Neural progenitor cell (in vitro differentiated cells): ENCODE measurements around the gene TRAPPC12. TPM values are rescaled to one million over a fixed set of nuclear protein-coding genes. Genes with fewer than 3 reads are reported as not detected.
"Not testable (repeated sequence)": the region's sequence is repeated elsewhere in the genome, so short reads cannot be mapped to it uniquely, and the experiment has no call there.

ENCODE experiments used
- DNase-seq: peaks from one replicate; pipeline ENCODE4 v3.0.0-alpha.2; 2016; ENCODE audit warnings: low spot score
- H2AFZ ChIP-seq: fragments of 200-600 bp; sonication (generic); replicated peaks from 2 replicates; pipeline ENCODE4 v1.6.1; 2016; ENCODE audit warnings: antibody characterized with exemption
- H3F3A ChIP-seq: fragments of 200-600 bp; sonication (generic); 2 replicates; pipeline ENCODE4 v1.6.1; 2016; ENCODE audit warnings: antibody characterized with exemption, low read depth
- H3K27ac ChIP-seq: fragments of 200-600 bp; sonication (generic); 2 replicates; pipeline ENCODE4 v1.5.1; 2016; ENCODE audit warnings: mild to moderate bottlenecking
- H3K27me3 ChIP-seq: fragments of 200-600 bp; sonication (generic); 2 replicates; pipeline ENCODE4 v1.6.1; 2016; ENCODE audit warnings: mild to moderate bottlenecking, moderate library complexity
- H3K36me3 ChIP-seq: fragments of 200-600 bp; sonication (generic); 2 replicates; pipeline ENCODE4 v1.5.1; 2016
- H3K4me1 ChIP-seq: fragments of 200-600 bp; sonication (generic); 2 replicates; pipeline ENCODE4 v1.6.1; 2016; ENCODE audit warnings: mixed run types
- H3K4me2 ChIP-seq: fragments of 200-600 bp; sonication (generic); 2 replicates; pipeline ENCODE4 v1.6.1; 2016
- H3K4me3 ChIP-seq: fragments of 200-600 bp; sonication (generic); 2 replicates; pipeline ENCODE4 v1.5.1; 2016
- H3K79me2 ChIP-seq: fragments of 200-600 bp; sonication (generic); 2 replicates; pipeline ENCODE4 v1.6.1; 2016; ENCODE audit warnings: low read depth
- H3K9ac ChIP-seq: fragments of 200-600 bp; sonication (generic); 2 replicates; pipeline ENCODE4 v1.6.1; 2016
- H3K9me3 ChIP-seq: fragments of 200-600 bp; sonication (generic); 2 replicates; pipeline ENCODE4 v1.5.1; 2016; ENCODE audit warnings: low read depth
- H4K20me1 ChIP-seq: fragments of 200-600 bp; sonication (generic); 2 replicates; pipeline ENCODE4 v1.6.1; 2016; ENCODE audit warnings: low read depth
- H3K27ac Mint-ChIP-seq: 3 replicates; pipeline ENCODE4 v1.8.0; 2021; ENCODE audit warnings: mixed read lengths
- H3K27me3 Mint-ChIP-seq: 2 replicates; pipeline ENCODE4 v1.8.0; 2022; ENCODE audit warnings: low read depth, mild to moderate bottlenecking, inconsistent platforms, moderate library complexity, mixed read lengths; ENCODE audit not compliant: insufficient read depth
- H3K36me3 Mint-ChIP-seq: 3 replicates; pipeline ENCODE4 v1.8.0; 2021; ENCODE audit warnings: mixed read lengths
- H3K4me1 Mint-ChIP-seq: 3 replicates; pipeline ENCODE4 v1.8.0; 2021; ENCODE audit warnings: mixed read lengths
- H3K4me3 Mint-ChIP-seq: 3 replicates; pipeline ENCODE4 v1.8.0; 2021; ENCODE audit warnings: mild to moderate bottlenecking, moderate library complexity, mixed read lengths
- H3K9me3 Mint-ChIP-seq: 3 replicates; pipeline ENCODE4 v1.8.0; 2020; ENCODE audit warnings: mixed read lengths
- EZH2 ChIP-seq: fragments of 200-600 bp; sonication (generic); IDR thresholded peaks from 2 replicates; pipeline ENCODE4 v1.6.1; 2017; ENCODE audit warnings: antibody characterized with exemption, mild to moderate bottlenecking, moderate library complexity
- EZH2phosphoT487 ChIP-seq: fragments of 200-600 bp; sonication (generic); IDR thresholded peaks from 2 replicates; pipeline ENCODE4 v1.6.1; 2017; ENCODE audit warnings: antibody characterized with exemption
- total RNA-seq: library from RNA; depleted of rRNA; stranded (reverse); fragments of >200 nt; gene quantifications from 2 replicates; pipeline ENCODE4 v1.2.3, GENCODE V29; 2015; ENCODE audit warnings: low replicate concordance
- TF ChIP-seq, protein P1 (sequence below): fragments of 200-600 bp; sonication (generic); IDR thresholded peaks from 2 replicates; pipeline ENCODE4 v1.5.1; 2017; ENCODE audit warnings: antibody characterized with exemption, mild to moderate bottlenecking

TRAPPC12 gene
- total RNA-seq, 1 donor from 2014 or later = 59.5 TPM

DNA sequence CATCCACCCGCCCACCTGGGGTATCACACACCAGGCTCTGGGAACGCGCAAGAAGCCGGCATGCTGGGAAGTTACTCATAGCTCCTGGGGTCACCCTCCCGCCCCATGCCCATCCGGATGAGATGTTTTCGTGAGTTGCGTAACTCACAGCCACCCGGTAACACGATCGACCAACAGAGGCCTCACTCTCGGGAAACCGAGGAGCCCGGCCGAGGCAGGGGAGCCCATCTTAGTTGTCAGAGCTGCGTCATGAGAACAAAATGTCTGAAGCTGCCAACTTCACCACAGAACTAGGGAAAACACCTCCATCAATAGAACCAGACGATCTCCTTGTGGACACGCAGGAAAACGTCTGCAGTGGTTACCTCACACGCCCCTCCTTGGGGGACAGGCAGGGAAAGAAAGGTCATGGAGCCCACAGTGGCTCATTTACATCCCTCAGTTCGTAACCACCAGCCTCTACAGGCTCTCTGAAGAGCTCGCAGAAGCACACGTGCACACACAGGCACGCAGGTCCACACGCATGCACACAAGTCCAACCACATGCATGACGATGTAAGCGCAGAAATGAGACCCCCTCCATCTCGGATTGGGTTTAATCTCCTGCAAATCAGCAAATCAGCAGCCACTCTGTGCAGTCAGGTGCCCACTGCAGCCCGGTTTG, 113.6 kb downstream of the TRAPPC12 start:
- Mint-ChIP-seq H3K27me3 (peaks cover 3% of the 10 kb centered on the region), H3K4me3 (no peak overlapping the region), H3K36me3 (peaks cover 10% of the 10 kb centered on the region), H3K9me3 (peaks cover 3% of the 10 kb centered on the region), H3K4me1 (peaks cover 47% of the 10 kb centered on the region), H3K27ac (no peak overlapping the region)
- no peak for DNase-seq
- Histone ChIP-seq H3K9ac (no peak overlapping the region), H3K27ac (no peak overlapping the region), H4K20me1 (no peaks in the 10 kb centered on the region), H3F3A (peaks cover 6% of the 10 kb centered on the region), H3K4me2 (no peak overlapping the region), H3K4me1 (peaks cover 9% of the 10 kb centered on the region), H3K36me3 (no peaks in the 10 kb centered on the region), H2AFZ (no peak overlapping the region), H3K27me3 (no peaks in the 10 kb centered on the region), H3K9me3 (no peaks in the 10 kb centered on the region), H3K79me2 (no peaks in the 10 kb centered on the region), H3K4me3 (no peak overlapping the region)
- TF ChIP-seq EZH2 (no peak), EZH2phosphoT487 (no peak)

DNA sequence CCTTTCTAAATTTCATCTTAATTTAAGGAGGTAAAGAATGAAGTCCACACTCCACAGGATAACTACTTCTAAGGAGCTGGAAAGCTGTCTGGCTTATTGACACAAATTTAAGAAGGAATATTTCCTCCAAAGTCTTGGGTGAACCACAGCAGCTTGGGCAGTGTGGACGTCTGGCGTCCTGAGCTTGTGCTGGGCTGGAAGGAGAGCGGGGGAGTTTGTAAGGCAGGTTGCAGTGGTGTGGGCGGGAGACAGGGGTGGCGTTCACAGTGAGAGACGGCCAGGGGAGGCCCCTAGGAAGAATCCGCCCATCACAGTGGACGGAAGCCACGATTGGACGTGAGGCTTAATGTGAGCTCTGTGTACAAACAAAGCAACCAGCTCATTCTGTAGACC, 114.1 kb downstream of the TRAPPC12 start:
- peak; percentile 57 for DNase-seq
- no peaks in the 10 kb centered on the region for H3K9me3 Mint-ChIP-seq
- H3K9me3 ChIP-seq = no peaks in the 10 kb centered on the region
- no peaks in the 10 kb centered on the region for H3K36me3 ChIP-seq
- H3K4me3 Mint-ChIP-seq = no peak overlapping the region
- H2AFZ ChIP-seq = peak overlapping the region; percentile 63
- peaks cover 3% of the 10 kb centered on the region for H3K27me3 Mint-ChIP-seq
- peaks cover 43% of the 10 kb centered on the region for H3K4me1 Mint-ChIP-seq
- H3K9ac ChIP-seq = no peak overlapping the region
- H3K36me3 Mint-ChIP-seq = peaks cover 14% of the 10 kb centered on the region
- no peak overlapping the region for H3K27ac ChIP-seq
- H3K27ac Mint-ChIP-seq = no peak overlapping the region
- no peak for TF ChIP-seq EZH2phosphoT487
- no peak for TF ChIP-seq EZH2
- H4K20me1 ChIP-seq = no peaks in the 10 kb centered on the region
- H3K4me2 ChIP-seq = no peak overlapping the region
- peaks cover 9% of the 10 kb centered on the region for H3K4me1 ChIP-seq
- no peaks in the 10 kb centered on the region for H3K79me2 ChIP-seq
- no peaks in the 10 kb centered on the region for H3K27me3 ChIP-seq
- no peak overlapping the region for H3K4me3 ChIP-seq
- H3F3A ChIP-seq = peaks cover 6% of the 10 kb centered on the region

DNA sequence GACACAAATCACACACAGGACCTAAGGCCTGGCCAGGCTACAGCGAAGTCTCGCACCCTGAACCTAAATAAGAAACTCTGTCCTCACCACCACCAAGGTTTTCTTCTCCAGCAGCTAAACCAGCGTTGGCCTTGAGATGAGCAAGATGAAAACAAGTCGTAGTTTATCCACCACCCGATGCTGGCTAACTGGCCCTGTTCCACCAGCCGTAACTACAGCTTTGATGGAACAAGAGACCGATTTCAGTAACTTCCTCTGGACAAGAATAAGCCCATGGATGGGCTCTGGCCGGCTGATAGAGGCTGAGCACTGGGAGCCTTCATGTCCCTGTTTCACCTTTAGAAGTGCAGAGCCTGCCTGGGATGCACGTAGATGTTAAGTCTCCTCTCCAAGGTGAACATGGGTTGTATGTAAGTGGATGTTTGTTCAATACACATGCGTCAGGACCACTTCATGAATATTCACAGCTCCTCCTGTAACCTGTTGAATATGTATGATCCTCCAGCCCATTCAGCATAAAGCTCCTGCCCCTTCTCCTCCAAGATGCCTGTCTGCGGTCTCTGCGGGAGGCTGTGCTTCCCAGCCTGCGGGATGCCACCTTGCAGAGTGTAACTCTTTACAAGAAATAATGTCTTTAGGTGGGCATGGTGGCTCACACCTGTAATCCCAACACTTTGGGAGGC, 115.6 kb downstream of the TRAPPC12 start:
- H3K36me3 Mint-ChIP-seq = peaks cover 16% of the 10 kb centered on the region
- no peak overlapping the region for H3K9ac ChIP-seq
- H3K79me2 ChIP-seq = no peaks in the 10 kb centered on the region
- no peak overlapping the region for H3K27ac Mint-ChIP-seq
- H3K4me2 ChIP-seq = no peak overlapping the region
- peaks cover 9% of the 10 kb centered on the region for H3K4me1 ChIP-seq
- H3K27me3 Mint-ChIP-seq = peaks cover 3% of the 10 kb centered on the region
- no peak overlapping the region for H3K4me3 ChIP-seq
- no peaks in the 10 kb centered on the region for H4K20me1 ChIP-seq
- no peaks in the 10 kb centered on the region for H3K9me3 ChIP-seq
- H3K4me1 Mint-ChIP-seq = peaks cover 29% of the 10 kb centered on the region
- no peak for DNase-seq
- peaks cover 6% of the 10 kb centered on the region for H3F3A ChIP-seq
- H3K27me3 ChIP-seq = no peaks in the 10 kb centered on the region
- no peak for TF ChIP-seq EZH2phosphoT487
- TF ChIP-seq EZH2 = no peak
- TF ChIP-seq, protein P1, sequence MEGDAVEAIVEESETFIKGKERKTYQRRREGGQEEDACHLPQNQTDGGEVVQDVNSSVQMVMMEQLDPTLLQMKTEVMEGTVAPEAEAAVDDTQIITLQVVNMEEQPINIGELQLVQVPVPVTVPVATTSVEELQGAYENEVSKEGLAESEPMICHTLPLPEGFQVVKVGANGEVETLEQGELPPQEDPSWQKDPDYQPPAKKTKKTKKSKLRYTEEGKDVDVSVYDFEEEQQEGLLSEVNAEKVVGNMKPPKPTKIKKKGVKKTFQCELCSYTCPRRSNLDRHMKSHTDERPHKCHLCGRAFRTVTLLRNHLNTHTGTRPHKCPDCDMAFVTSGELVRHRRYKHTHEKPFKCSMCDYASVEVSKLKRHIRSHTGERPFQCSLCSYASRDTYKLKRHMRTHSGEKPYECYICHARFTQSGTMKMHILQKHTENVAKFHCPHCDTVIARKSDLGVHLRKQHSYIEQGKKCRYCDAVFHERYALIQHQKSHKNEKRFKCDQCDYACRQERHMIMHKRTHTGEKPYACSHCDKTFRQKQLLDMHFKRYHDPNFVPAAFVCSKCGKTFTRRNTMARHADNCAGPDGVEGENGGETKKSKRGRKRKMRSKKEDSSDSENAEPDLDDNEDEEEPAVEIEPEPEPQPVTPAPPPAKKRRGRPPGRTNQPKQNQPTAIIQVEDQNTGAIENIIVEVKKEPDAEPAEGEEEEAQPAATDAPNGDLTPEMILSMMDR = no peak
- no peaks in the 10 kb centered on the region for H3K36me3 ChIP-seq
- H3K9me3 Mint-ChIP-seq = no peaks in the 10 kb centered on the region
- no peak overlapping the region for H3K4me3 Mint-ChIP-seq
- H2AFZ ChIP-seq = no peak overlapping the region
- no peak overlapping the region for H3K27ac ChIP-seq

DNA sequence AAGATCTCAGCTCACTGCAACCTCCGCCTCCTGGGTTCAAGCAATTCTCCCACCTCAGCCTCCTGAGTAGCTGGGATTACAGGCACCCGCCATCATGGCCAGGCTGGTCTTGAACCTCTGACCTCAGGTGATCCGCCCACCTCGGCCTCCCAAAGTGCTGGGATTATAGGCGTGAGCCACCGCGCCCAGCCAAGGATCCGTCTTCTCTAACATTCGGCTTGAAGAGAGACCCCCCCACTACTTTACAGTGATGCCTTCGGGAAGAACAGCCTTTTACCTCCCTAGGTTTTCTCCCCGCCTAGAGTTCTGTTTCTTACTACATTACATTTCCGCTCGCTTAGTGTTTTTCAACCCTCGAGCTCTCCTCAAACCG, 117.2 kb downstream of the TRAPPC12 start:
- H3K4me2 ChIP-seq, DNase-seq, H3K4me3 Mint-ChIP-seq, H3K36me3 ChIP-seq, H3K27me3 ChIP-seq, H3K4me1 ChIP-seq, H3F3A ChIP-seq, H3K9me3 ChIP-seq, H3K4me3 ChIP-seq, H3K9me3 Mint-ChIP-seq, H2AFZ ChIP-seq, H3K27me3 Mint-ChIP-seq, H3K9ac ChIP-seq, H4K20me1 ChIP-seq, H3K79me2 ChIP-seq, H3K27ac ChIP-seq: not testable (repeated sequence)
- H3K4me1 Mint-ChIP-seq = peaks cover 26% of the 10 kb centered on the region
- H3K36me3 Mint-ChIP-seq = peaks cover 19% of the 10 kb centered on the region
- H3K27ac Mint-ChIP-seq = peak overlapping the region; percentile 57
